Heart left ventricle (tissue), 16 donors: ENCODE measurements around the gene ORC6. TPM values are rescaled to one million over a fixed set of nuclear protein-coding genes. Genes with fewer than 3 reads are reported as not detected.

Experiments used
- ATAC-seq, 4 donors: fragments of 200-7000 bp; cut with Tn5 transposase; one replicate each; pipeline ENCODE4 v1.9.1; 2020 to 2022; ENCODE audit warnings: moderate library complexity in 4 of 4, mild to moderate bottlenecking in 3 of 4, moderate number of reproducible peaks in 1 of 4
- DNase-seq, 5 donors: peaks; one replicate each; pipeline ENCODE4 v3.0.0-alpha.2; 2020
- H3K27ac ChIP-seq, 12 donors: fragments of 200-600 bp; sonication (generic) in 4 of 12; one replicate each; pipeline versions ENCODE4 v1.5.0 to v1.8.0; 2016 to 2022; ENCODE audit warnings: mild to moderate bottlenecking in 2 of 12
- H3K27me3 ChIP-seq, 9 donors: fragments of 200-600 bp; sonication (generic) in 2 of 9; one replicate each; pipeline versions ENCODE4 v1.5.1 to v1.8.0; 2016 to 2022; ENCODE audit warnings: mild to moderate bottlenecking in 3 of 9
- H3K36me3 ChIP-seq, 9 donors: fragments of 200-600 bp; sonication (generic) in 2 of 9; one replicate each; pipeline versions ENCODE4 v1.5.0 to v1.8.0; 2018 to 2022; ENCODE audit warnings: mild to moderate bottlenecking in 2 of 9
- H3K4me1 ChIP-seq, 12 donors: fragments of 200-600 bp; sonication (generic) in 4 of 12; one replicate each; pipeline versions ENCODE4 v1.5.0 to v1.8.0; 2016 to 2022; ENCODE audit warnings: mild to moderate bottlenecking in 3 of 12
- H3K4me3 ChIP-seq, 12 donors: fragments of 200-600 bp; sonication (generic) in 4 of 12; one replicate each; pipeline versions ENCODE4 v1.5.0 to v1.8.0; 2017 to 2022; ENCODE audit warnings: mild to moderate bottlenecking in 9 of 12, moderate library complexity in 4 of 12
- H3K9me3 ChIP-seq, 12 donors: fragments of 200-600 bp; sonication (generic) in 4 of 12; one replicate each; pipeline versions ENCODE4 v1.5.0 to v1.8.0; 2016 to 2022; ENCODE audit warnings: mild to moderate bottlenecking in 1 of 12
- CTCF ChIP-seq, 12 donors: fragments of 200-600 bp; sonication (generic) in 4 of 12; IDR thresholded peaks; one replicate each; pipeline versions ENCODE4 v1.5.0 to v1.8.0; 2018 to 2022; ENCODE audit warnings: antibody characterized with exemption in 12 of 12, mild to moderate bottlenecking in 5 of 12
- POLR2A ChIP-seq, 2 donors: fragments of 450-650 bp; IDR thresholded peaks; one replicate each; pipeline ENCODE4 v1.6.1; 2017; ENCODE audit warnings: antibody characterized with exemption in 2 of 2, mild to moderate bottlenecking in 2 of 2, moderate library complexity in 2 of 2
- WGBS, 4 donors: extraction: QIAGEN DNeasy Blood & Tissue Kit in 2 of 4; methylation state at CpG; one replicate each; pipeline versions ENCODE4 v1.1.5 to v1.1.7; 2013 to 2018; 5-methylcytosine and 5-hydroxymethylcytosine counted together
- intact Hi-C, 10 donors: fragments of 100-400 bp; cut with DNase I; formaldehyde crosslinking; loops; one replicate each; pipeline versions ENCODE4 v1.11.1 to v1.14.2; 2022
- polyA plus RNA-seq, 2 donors: library from polyadenylated mRNA; stranded (reverse); fragments of 200-250 nt; gene quantifications; one replicate each; pipeline ENCODE4 v1.2.3, GENCODE V29; 2013
- total RNA-seq, 9 donors: library from RNA; depleted of rRNA in 2 of 9; stranded (reverse); fragments of >200 nt in 2 of 9; fragmentation: NEBNext Ultra II Directional in 3 of 9; extraction: Animal tissue kit (Norgen Biotek cat#: 25700) in 3 of 9; gene quantifications; one replicate each; pipeline versions ENCODE4 v1.1.0 to v1.2.4, GENCODE V29; 2016 to 2023
- donor health status: ischemic (EF 13 %, LVEDD 7.1; RV severe dilation, severe dysfunction).
- donor health status: healthy with polysubstance abuse.
- donor health status: DM: no; HTN: yes; CAD: no.
- donor health status: DM: no; HTN: no; CAD: no.
- donor health status: ischemic (EF 25% LVEDD 6.9; RV normal size, moderate dysfunction).
- donor health status: ischemic (EF 25% LVEDD 5.7; RV mildly dilated, moderate dysfunction).
- donor health status: healthy.
- donor health status: DM: yes; HTN: yes; CAD: no.
- donor health status: ischemic (EF 35%, LVEDD 5.7; RV mildly dilated, moderate dysfunction).
- donor health status: nonischemic (EF 11% LVEDD 7.7; RV severe dilation, severe dysfunction).
- donor health status: DM: yes; HTN: yes; CAD: no.
- donor health status: PGD.
- donor health status: ischemic (EF 29% LVEDD 5.4; RV normal size, mild dysfunction).
- donor health status: nonischemic (EF 23%, LVEDD 6.1; RV moderate dilation, normal function).

Gene ORC6
- total and polyA plus RNA-seq, 11 donors = 1.3 to 4.3 (median 2.5) TPM

DNA sequence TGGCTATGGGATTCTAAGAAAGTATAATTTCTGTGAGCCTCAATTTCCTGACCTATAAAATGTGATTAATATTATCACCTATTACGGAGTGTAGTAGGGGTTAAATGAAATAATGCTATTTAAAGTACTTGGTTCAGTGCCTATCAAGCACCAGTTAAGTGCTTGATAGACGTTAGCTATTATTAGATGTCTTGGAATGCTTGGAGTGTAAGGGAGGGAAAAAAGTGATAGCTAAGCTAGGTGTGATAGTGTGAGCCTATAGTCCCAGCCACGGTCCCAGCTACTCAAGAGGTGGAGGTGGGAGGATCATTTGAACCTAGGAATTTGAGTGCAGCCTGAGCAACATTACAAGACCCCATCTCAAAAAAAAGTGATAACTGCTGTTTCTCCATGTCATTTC, 7.5 kb downstream of the ORC6 start:
- ATAC-seq (peak; percentile 32 to 72 (median 56)), DNase-seq (no peak)
- peak overlapping the region in 11 of 12 donors; percentile 2 to 60 (median 41) for H3K27ac ChIP-seq
- TF ChIP-seq POLR2A (IDR thresholded peaks at IDR 0.05) = no peak
- no peak for TF ChIP-seq CTCF (IDR thresholded peaks at IDR 0.05)
- WGBS, 4 donors = 32 to 55% (median 43%) methylated on average over 3 of the region's 3 CpGs
- no peak overlapping the region for H3K4me3 ChIP-seq
- H3K27me3 ChIP-seq = no peaks in the 10 kb centered on the region
- peaks cover 0 to 22% (median 5%) of the 10 kb centered on the region in 12 donors for H3K4me1 ChIP-seq
- intact Hi-C loops = loop anchor here in 5 of 10 donors (5.0 to 10.0 kb wide), 4 partner anchors 48 to 108 kb away; partner anchors contain the start of gene MYLK3 (in 3 of the 5)
- peaks cover 0 to 13% (median 0%) of the 10 kb centered on the region in 9 donors for H3K36me3 ChIP-seq
- no peaks in the 10 kb centered on the region for H3K9me3 ChIP-seq

DNA sequence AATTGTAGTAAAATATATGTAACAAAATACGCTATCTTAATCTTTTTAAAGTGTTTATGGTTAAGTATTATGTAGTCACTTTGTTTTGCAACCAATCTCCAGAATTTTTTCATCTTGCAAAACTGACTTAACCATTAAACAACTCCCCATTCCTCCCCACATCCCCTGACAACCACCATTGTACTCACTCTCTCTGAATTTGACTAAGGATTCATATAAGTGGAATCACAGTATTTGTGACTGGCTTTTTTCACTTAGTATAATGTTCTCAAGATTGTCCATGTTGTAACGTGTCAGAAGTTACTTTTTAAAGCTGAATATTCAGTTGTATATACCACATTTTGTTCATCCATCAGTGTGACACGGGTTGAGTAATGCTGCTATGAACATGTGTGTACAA, 10.6 kb downstream of the ORC6 start:
- Histone ChIP-seq H3K36me3 (peaks cover 0 to 44% (median 0%) of the 10 kb centered on the region in 9 donors), H3K27ac (no peak overlapping the region), H3K4me1 (peaks cover 0 to 17% (median 5%) of the 10 kb centered on the region in 12 donors), H3K27me3 (no peaks in the 10 kb centered on the region), H3K4me3 (no peak overlapping the region), H3K9me3 (no peaks in the 10 kb centered on the region)
- ATAC-seq = no peak
- TF ChIP-seq CTCF (IDR thresholded peaks at IDR 0.05) (no peak), POLR2A (IDR thresholded peaks at IDR 0.05) (no peak)
- 80 to 92% (median 88%) methylated on average over 3 of the region's 3 CpGs for WGBS, 4 donors
- intact Hi-C loops = no loop called here
- DNase-seq = no peak

GRCh38 chr16:46701615-46702014, 12.2 kb downstream of the ORC6 start:
- H3K36me3 ChIP-seq = peaks cover 0 to 58% (median 6%) of the 10 kb centered on the region in 9 donors
- TF ChIP-seq POLR2A (IDR thresholded peaks at IDR 0.05) = no peak
- TF ChIP-seq CTCF (IDR thresholded peaks at IDR 0.05) = no peak
- no peak overlapping the region for H3K27ac ChIP-seq
- H3K4me3 ChIP-seq = no peak overlapping the region
- no peaks in the 10 kb centered on the region for H3K9me3 ChIP-seq
- DNase-seq = no peak
- WGBS, 4 donors = 61 to 76% (median 71%) methylated on average over 4 of the region's 4 CpGs
- no peak for ATAC-seq
- no peaks in the 10 kb centered on the region for H3K27me3 ChIP-seq
- intact Hi-C loops = no loop called here
- H3K4me1 ChIP-seq = peaks cover 0 to 10% (median under 1%) of the 10 kb centered on the region in 12 donors

DNA sequence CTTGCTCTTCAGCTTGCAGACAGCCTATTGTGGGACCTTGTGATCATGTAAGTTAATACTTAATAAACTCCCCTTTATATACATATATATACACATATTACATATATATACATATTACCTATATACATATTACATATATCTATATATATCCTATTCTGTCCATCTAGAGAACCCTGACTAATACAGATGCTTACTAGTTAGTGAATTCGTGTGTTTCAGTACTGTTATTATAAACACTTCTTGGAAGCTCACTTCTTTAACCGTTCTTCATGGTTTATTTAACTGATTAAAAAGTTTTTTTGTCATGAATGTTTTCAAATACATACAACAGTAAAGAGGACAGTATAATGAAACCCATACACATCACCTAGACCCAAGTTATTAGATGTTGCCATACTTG, 12.6 kb downstream of the ORC6 start:
- Histone ChIP-seq H3K9me3 (no peaks in the 10 kb centered on the region), H3K4me3 (no peak overlapping the region), H3K27me3 (no peaks in the 10 kb centered on the region), H3K4me1 (peaks cover 0 to 5% (median 0%) of the 10 kb centered on the region in 12 donors), H3K27ac (no peak overlapping the region), H3K36me3 (peaks cover 0 to 62% (median 9%) of the 10 kb centered on the region in 9 donors)
- DNase-seq = no peak
- TF ChIP-seq POLR2A (IDR thresholded peaks at IDR 0.05) (no peak), CTCF (IDR thresholded peaks at IDR 0.05) (no peak)
- 86 to 93% (median 89%) methylated on average over 2 of the region's 2 CpGs for WGBS, 4 donors
- intact Hi-C loops = no loop called here
- no peak for ATAC-seq
